ENCODE results near the gene MYO10. TPM values are rescaled to one million over a fixed set of nuclear protein-coding genes. Genes with fewer than 3 reads are reported as not detected.
"Not testable (repeated sequence)": the region's sequence is repeated elsewhere in the genome, so short reads cannot be mapped to it uniquely, and the experiment has no call there.

Gene MYO10
- polyA plus RNA-seq, 3 donors: 7.6 to 15.9 (median 9.3) TPM

DNA sequence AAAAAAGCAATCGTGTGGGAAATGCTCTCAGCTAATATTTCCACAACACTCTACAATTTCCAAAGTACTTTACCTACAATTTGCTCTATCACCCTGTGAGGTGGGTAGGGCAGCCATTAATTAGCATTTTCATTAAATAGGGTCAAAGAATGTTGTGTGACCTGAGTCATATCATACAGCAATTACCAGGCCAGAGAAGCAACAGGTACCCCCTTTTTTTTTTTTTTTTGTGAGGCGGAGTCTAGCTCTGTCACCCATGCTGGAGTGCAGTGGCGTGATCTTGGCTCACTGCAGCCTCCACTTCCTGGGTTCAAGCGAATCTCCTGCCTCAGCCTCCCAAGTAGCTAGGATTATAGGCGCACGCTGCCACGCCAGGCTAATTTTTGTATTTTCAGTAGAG lies 210.5 kb downstream of the MYO10 start:
- no peak overlapping the region for H3K27ac ChIP-seq (ENCODE audit: low read depth, low read length)
- 94 to 97% (median 96%) methylated on average over 7 of the region's 7 CpGs for WGBS, 3 donors

DNA sequence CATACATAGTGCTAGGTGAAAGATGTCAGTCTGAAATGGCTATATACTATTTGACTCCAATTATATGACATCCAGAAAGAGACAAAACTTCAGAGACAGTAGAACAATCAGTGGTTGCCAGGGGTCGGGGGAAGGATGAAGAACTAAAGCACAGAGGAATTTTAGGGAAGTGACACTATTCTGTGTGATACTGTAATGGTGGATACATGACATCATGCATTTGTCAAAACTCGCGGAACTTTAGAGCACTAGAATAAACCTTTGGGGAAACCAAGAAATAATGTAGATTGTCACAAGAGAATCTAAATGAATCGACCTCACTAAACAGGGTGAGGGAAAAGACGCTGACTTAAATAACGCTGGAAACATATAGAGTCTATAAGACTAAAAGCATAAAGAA lies 212.3 kb downstream of the MYO10 start:
- 75 to 96% (median 78%) methylated on average over 6 of the region's 6 CpGs for WGBS, 3 donors

DNA sequence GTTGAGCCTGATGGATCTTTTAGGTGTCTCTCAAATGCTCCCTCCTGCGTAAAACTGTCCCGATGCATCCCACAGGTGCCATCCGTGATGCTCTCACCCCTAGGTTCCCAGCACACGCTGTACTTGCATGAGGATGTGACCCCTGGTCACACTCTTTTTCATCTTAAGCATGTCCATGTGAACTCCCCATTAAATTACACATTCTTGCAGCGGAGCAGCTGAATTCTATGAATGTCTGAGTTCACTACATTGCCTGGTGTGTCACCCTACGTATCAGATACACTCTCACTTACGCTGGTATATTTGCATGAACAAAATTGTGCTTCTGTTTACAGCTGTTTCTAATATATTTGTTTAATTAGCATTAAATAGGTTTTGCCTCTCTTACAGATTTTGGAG lies 214.0 kb downstream of the MYO10 start:
- WGBS, 3 donors: 73 to 88% (median 86%) methylated on average over 7 of the region's 7 CpGs
- H3K27ac ChIP-seq (ENCODE audit: low read depth, low read length): no peak overlapping the region

More for the DNA sequence above, 212.3 kb downstream of the MYO10 start:
- H3K27ac ChIP-seq (ENCODE audit: low read depth, low read length): no peak overlapping the region

DNA sequence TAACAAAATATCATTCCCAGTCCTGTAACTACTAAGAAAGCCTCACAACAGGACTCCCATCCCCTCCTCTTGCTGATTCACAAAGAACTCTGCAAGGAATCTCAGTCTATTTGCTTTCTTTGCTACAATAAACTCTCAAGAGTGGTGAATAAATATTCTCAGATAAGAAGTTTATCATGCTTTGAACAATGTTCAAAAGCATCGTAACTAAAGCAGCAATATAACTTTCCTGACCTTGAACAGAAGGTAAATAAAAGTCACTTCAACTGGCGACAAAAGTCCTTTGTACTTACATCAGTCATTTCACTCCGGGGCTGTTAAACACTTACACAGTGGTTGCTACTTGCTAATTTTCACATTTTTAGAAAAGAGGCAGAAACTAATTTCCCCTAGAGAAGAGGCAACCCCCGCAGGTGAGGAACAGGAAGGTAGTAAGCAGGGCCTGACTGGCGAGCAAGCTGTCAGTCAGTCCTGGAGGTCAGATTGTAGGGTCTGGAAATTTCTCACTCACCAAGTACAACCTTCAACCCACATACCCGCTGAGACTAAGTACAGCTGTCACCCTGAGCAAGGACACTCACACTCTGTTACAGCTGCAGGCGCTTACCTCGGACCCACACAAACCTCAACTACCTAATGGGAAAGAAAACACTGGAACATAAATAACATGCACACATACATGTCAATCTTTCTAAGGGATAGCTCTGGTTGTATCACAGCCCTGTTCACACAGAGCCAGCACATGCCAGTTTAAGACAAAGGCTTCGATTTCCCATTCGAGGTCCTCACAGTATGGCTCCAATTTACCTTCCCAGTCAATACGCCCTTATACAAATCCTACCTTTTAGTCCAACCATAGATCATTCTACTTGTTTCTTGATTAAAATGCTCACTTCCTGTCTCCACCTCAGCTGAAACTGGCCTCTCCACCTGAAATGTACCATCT lies 214.7 kb downstream of the MYO10 start:
- WGBS, 3 donors: 35 to 82% (median 77%) methylated on average over 11 of the region's 11 CpGs
- H3K27ac ChIP-seq (ENCODE audit: low read depth, low read length): no peak overlapping the region

DNA sequence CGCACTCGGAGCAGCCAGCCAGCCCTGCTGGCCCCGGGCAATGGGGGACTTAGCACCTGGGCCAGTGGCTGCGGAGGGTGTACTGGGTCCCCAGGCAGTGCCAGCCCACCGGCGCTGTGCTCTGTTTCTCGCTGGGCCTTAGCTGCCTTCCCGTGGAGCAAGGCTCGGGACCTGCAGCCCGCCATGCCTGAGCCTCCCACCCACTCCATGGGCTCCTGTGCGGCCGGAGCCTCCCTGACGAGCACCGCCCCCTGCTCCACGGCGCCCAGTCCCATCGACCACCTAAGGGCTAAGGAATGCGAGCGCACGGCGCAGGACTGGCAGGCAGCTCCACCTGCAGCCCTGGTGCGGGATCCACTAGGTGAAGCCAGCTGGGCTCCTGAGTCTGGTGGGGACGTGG lies 218.1 kb downstream of the MYO10 start:
- not testable (repeated sequence) for H3K27ac ChIP-seq (ENCODE audit: low read depth, low read length)
- WGBS, 3 donors: 93 to 94% (median 94%) methylated on average over 20 to 21 of the region's 23 CpGs

DNA sequence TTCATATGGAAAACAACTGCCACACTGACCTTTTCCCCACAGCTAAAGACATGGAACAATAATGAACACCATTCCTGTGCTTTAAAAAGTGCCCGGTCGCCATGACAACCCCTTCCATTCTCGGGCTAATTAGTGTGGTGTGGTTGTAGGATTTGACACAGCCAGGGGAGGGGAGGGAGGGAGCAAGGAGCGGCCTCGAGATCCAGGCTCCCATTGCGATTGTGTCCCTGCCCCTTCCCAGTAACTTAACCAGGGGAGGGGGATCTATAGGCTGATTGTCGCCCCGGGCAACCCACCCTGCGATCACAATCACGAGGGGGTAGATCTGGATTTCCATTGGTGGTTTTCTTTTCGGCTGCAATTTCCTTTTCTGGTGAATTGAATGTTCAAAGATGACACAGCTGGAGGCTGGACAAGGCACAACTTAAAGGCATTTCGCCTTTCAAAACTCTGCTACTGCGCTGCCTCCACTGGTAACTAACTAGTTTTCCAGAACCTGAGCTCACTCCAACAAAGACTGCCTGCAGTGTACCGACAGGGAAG lies 222.6 kb downstream of the MYO10 start:
- no peak overlapping the region for H3K27ac ChIP-seq (ENCODE audit: low read depth, low read length)
- 26 to 68% (median 32%) methylated on average over 14 of the region's 14 CpGs for WGBS, 3 donors

DNA sequence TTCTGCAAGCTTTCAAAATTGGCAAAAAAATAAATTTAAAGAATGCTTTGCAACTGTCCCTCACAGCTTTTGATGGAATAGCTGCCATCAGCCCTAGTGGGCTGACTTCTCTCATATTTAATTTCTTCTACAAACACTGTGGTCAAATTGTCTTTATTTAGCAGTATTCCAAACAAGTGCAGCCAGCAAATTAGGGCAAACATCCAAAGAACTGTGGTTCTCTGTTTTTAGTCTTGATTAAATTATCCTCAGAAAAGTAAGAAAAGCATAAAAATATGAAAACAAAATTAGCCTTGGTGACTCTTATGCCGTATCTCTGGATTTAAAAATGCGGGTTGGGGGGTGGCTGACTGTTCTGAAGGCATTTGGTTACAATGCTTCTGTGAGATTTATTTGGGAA lies 223.5 kb downstream of the MYO10 start:
- no peak overlapping the region for H3K27ac ChIP-seq (ENCODE audit: low read depth, low read length)

DNA sequence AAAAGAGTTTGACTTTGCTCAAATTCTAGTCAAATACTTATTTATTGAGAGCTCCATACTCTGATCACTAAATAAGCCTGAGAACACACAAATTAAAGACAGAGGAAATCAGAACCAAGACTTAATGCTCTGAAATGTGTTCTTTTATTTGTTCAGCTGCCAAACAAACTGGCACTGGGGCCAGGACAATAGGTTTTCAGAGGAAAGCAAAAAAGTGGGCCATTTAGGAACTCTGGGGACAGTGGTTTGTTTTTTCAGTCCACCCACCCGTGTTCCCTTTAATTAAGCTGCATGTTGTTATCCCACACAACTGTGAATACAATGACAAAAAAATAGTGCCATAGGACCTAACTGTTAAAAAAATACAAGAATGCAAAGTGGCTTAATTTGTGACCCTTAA lies 223.9 kb downstream of the MYO10 start:
- H3K27ac ChIP-seq (ENCODE audit: low read depth, low read length): no peak overlapping the region
- WGBS, 3 donors: 36 to 59% (median 51%) methylated on average over 1 of the region's 1 CpG

More for the DNA sequence above, 223.5 kb downstream of the MYO10 start:
- 53 to 62% (median 61%) methylated on average over 2 of the region's 2 CpGs for WGBS, 3 donors

DNA sequence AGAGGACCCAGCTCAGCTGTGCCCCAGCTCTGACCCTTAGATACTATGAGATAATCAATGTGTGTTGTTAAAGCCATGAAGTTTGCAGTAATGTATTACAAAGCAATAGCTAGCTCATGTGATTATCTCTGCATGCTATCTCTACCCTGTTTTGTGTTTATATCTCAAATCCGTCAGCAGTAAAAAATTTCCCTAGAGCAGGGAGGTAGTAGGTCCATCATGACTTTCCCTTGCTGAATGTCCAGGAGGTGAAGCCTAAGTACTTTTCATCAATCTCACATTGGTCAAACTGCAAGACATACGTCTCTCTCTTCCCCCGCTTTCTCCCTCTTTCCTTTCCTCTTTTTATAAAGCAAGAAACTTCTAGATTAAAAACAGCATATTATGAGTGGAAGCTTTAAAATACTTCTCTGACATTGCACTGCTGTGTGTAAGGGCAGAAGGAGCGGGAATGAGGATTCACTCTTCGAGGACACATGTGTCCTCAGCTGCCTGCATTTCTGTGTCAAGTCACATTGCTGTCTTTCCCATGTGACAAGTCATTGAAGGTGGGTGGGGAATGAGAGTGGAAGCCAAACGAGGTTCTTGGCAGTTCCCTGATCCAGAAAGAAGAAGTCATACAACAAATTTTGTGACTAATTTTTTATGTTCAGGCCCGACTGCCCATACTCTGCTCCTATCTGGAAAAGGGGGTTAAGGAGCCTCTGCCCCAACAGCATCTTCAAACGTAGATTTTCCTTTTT lies 226.2 kb downstream of the MYO10 start:
- 79 to 82% (median 81%) methylated on average over 8 of the region's 8 CpGs for WGBS, 3 donors
- no peak overlapping the region for H3K27ac ChIP-seq (ENCODE audit: low read depth, low read length)

DNA sequence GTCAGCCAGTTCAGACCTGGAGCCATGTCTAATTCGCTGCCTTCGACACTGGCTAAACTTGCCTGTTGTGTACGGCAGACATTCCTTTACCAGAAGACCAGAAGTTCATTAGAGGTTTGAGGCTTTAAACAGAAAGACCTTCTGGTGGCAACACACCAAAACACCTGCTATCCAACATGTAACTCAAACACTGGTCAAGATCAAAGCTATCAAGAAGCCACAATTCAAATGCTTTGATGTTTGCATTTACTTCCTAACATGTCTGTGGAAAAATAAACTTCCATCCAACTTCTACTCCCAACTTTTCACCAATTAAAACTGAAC lies 228.3 kb downstream of the MYO10 start:
- WGBS, 3 donors: 38 to 96% (median 94%) methylated on average over 3 of the region's 3 CpGs
- H3K27ac ChIP-seq (ENCODE audit: low read depth, low read length): no peak overlapping the region

DNA sequence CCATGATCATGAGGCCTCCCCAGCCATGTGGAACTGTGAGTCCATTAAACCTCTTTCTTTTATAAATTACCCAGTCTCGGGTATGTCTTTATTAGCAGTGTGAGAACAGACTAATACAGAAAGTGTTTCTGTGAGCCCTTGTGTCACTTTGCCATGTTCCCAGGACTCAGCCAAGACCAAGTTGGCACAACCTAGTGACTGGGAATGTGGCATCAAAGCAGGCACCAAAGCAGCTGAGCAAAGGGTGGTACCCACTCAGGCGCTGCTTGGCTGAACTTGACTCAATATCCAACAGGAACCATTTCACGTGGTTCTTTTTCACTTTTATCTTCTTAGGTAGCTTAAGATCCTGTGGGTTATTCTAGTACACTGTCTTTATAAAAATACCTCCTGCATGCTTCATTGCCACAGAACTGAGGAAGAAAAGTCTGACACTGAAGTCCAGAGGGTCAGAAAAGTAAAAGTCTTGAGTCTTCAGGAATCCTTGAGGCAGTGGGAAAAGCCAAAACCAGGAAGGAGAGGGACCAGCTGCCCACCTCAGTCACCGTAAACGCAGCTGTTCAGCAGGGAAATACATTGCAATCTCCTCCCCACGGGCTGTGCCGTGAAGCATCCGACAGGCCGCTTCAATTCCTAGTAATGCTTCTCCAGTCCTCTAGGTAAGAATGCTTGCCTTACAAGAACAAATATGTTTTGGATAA lies 228.8 kb downstream of the MYO10 start:
- H3K27ac ChIP-seq (ENCODE audit: low read depth, low read length): no peak overlapping the region
- 77 to 95% (median 95%) methylated on average over 9 of the region's 9 CpGs for WGBS, 3 donors

DNA sequence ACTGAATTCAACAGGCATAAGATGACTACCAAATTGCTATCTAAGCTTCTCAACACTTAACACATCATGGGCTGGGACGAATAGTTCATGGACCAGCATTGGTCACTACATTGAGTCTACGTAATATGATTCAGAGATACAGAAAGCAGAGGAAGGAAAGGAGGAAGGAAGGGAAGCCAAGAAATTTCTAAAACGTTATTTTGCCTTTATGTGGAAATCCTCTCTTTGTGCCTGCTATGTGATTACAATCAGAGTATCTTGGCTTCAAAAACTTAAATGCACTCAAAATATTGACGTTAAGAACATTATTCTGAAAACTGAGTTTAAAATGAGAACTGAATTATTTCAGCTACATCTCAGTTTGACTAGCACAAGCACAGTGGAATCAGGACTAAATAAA lies 231.1 kb downstream of the MYO10 start:
- 41 to 58% (median 44%) methylated on average over 4 of the region's 4 CpGs for WGBS, 3 donors
- H3K27ac ChIP-seq (ENCODE audit: low read depth, low read length): no peak overlapping the region

DNA sequence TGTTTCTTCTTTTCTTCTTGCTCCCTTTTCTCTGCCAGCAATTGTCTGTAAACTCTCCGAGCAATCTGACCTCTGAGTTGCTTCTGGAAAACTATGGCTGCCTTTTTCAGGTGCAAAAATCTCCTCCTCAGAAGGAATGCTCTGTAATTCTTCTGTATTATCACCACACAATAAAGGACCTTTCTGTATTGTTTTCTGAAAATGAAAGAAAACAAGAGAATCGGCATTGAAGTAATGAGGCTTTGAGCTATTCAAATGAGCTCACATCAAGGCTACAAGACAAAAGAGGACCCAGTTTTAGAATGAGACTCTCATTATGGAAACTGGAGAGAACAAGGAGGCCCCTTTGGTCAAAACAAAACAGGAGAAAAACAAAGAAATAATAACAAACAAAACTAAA lies 233.1 kb downstream of the MYO10 start:
- H3K27ac ChIP-seq (ENCODE audit: low read depth, low read length): no peak overlapping the region

DNA sequence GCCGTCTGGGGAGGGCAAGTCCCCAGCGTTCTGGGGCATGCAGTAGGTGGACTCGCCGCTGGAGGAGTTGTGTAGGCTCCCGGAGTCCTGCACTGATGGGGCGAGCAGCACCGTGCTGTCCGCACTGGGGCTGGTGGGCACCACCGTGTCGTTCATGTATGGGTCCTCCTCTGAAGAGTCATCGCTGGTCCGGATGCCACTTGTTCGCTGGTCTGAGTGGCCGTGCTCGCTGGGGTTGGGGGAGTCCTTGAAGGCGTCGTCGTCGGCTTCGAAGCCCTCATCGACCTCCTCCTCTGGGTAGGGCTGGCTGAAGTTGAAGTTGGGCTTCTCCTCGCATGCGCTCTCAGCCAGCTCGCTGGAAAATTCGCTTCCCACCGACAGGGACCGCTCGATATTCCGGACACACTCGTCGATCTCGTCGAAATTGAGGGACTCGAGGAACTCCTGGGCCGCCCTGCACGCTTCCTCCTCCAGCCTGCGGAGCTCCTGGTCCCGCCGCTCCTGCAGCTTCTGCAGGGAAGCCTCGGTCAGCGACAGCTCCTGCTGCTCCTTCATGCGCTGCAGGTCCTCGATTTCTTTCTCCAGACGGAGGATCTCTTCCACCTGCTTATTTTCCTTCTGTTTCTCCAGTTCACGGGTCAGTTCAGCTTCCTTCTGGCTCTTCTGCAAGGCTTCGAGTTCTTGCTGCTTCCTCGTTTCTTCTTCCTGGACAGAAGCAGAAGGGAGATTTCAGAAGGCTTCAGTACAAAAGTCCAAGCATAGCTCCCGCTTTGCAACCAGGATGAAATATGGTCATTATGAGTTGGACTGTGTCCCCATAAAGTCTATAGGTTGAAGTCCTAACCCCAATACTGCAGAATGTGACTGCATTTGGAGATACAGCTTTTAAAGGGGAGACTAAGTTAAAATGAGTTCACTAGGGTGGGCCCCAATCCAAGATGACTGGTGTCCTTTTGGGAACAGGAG lies 234.7 kb downstream of the MYO10 start:
- H3K27ac ChIP-seq (ENCODE audit: low read depth, low read length): no peak overlapping the region
- 90 to 94% (median 93%) methylated on average over 48 of the region's 48 CpGs for WGBS, 3 donors

More for the DNA sequence above, 233.1 kb downstream of the MYO10 start:
- WGBS, 3 donors: 71 to 83% (median 78%) methylated on average over 2 of the region's 2 CpGs

DNA sequence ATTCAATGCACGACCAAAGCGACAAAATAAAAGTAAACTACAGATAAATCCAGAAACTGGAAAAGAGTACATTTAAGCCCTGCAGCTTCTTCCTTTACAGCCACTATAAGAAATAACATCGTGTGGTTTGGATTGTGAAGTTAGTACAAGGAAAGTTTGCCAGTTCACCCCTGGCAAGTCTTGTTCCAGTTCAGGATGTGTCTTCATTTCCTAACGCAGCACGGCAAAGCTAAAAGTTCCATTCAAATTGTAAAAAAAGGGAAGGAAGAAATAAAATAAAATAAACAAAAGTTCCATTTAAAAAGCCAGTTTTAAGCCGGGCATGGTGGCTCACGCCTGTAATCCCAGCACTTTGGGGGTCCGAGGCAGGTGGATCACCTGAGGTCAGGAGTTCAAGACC lies 236.0 kb downstream of the MYO10 start:
- H3K27ac ChIP-seq (ENCODE audit: low read depth, low read length): no peak overlapping the region
- 40 to 76% (median 45%) methylated on average over 8 of the region's 8 CpGs for WGBS, 3 donors

DNA sequence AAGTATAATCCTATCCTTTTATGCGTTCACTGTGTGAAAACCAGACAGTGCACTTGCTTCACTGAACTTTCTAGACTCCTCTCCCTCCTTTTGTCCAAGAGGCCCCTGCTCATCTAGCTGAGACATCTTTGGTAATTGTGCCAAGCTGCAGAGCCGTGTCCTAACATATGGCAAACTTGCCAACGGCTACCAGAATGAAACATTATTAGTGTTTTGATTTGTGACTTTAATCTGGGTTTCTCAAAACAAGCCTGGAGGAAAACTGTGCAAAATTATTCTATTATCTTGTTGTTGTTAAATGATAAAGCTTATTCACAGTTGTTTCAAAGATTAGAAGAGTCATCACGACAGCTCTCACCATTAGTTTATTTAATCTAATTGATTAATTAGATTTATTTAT lies 240.3 kb downstream of the MYO10 start:
- 50 to 84% (median 78%) methylated on average over 4 of the region's 4 CpGs for WGBS, 3 donors

DNA sequence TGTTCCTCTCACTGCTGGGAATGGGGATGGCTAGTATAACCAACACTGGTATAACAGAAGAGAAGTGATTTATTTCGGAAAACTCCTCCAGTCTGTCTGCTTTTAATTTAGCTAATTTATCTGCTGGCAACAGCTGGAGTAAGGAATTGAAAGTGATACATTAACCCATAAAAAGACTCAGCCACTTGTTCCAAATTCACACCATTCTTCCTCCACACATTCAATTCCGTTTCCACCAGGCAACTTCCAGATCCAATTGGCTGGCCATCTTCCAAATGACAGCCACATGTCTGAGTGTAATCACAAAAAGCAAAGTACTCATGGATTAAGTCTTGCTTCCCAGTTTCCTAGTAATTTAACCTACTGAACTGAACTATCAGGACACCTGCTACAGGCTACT lies 242.2 kb downstream of the MYO10 start:
- no peak overlapping the region for H3K27ac ChIP-seq (ENCODE audit: low read depth, low read length)
- WGBS, 3 donors: 52 to 79% (median 63%) methylated on average over 2 of the region's 2 CpGs

More for the DNA sequence above, 240.3 kb downstream of the MYO10 start:
- H3K27ac ChIP-seq (ENCODE audit: low read depth, low read length): no peak overlapping the region

DNA sequence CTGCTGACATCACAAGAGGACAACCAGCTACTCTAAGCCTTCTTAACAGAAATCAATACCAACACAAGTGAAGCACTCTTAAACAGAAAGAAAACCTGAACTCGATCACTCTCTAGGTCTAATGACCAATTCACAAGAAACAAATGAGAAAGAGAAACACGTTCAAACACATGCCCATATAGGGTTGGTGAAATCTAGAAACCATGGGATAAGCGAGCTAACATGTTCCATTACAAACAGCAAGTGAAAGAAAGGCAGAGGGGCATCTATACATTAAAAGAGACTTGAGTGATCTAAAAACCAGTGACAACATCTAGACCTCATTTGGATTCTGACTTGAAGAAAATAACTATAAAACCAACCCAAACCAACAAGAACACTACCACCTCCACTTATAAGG lies 244.4 kb downstream of the MYO10 start:
- 81 to 88% (median 86%) methylated on average over 3 of the region's 3 CpGs for WGBS, 3 donors
- no peak overlapping the region for H3K27ac ChIP-seq (ENCODE audit: low read depth, low read length)

Measured in adipose tissue (tissue), 3 donors.